ENCODE data around the gene GPRIN3. TPM values are rescaled to one million over a fixed set of nuclear protein-coding genes. Genes with fewer than 3 reads are reported as not detected.

Gene GPRIN3
- total RNA-seq, 1 experiment from 2014 or later: 7.6 TPM

GRCh38 chr4:89222170-89222569 lies 85.4 kb downstream of the GPRIN3 start:
- Mint-ChIP-seq H3K4me3 (ENCODE audit: low read depth, unreplicated experiment) (no peak overlapping the region), H3K9me3 (ENCODE audit: low read depth, unreplicated experiment) (no peaks in the 10 kb centered on the region), H3K4me1 (ENCODE audit: low read depth, unreplicated experiment) (peaks cover 21% of the 10 kb centered on the region), H3K36me3 (ENCODE audit: insufficient read depth, unreplicated experiment) (no peaks in the 10 kb centered on the region), H3K27me3 (ENCODE audit: unreplicated experiment) (no peaks in the 10 kb centered on the region), H3K27ac (ENCODE audit: unreplicated experiment) (peak overlapping the region; percentile 20)
- CTCF ChIA-PET: no interaction called here
- no TSS peak for BruUV-seq (replicated peaks)
- no peak for TF ChIP-seq CTCF (IDR thresholded peaks at IDR 0.05; ENCODE audit: unreplicated experiment)
- intact Hi-C loops (cut with micrococcal nuclease; ENCODE audit: unreplicated experiment): no loop called here
- no peak for DNase-seq

- BruUV-seq (replicated peaks): no TSS peak
- no peak for TF ChIP-seq CTCF (IDR thresholded peaks at IDR 0.05; ENCODE audit: unreplicated experiment)
- H3K4me1 Mint-ChIP-seq (ENCODE audit: low read depth, unreplicated experiment): peaks cover 13% of the 10 kb centered on the region
- H3K36me3 Mint-ChIP-seq (ENCODE audit: insufficient read depth, unreplicated experiment): no peaks in the 10 kb centered on the region
- H3K4me3 Mint-ChIP-seq (ENCODE audit: low read depth, unreplicated experiment): no peak overlapping the region
- no peak for DNase-seq
- no peak overlapping the region for H3K27ac Mint-ChIP-seq (ENCODE audit: unreplicated experiment)
- intact Hi-C loops (cut with micrococcal nuclease; ENCODE audit: unreplicated experiment): no loop called here
- H3K27me3 Mint-ChIP-seq (ENCODE audit: unreplicated experiment): no peaks in the 10 kb centered on the region
- H3K9me3 Mint-ChIP-seq (ENCODE audit: low read depth, unreplicated experiment): no peaks in the 10 kb centered on the region
- CTCF ChIA-PET: no interaction called here
Measured at GRCh38 chr4:89221167-89221867, 86.3 kb downstream of the GPRIN3 start.

- intact Hi-C loops (cut with micrococcal nuclease; ENCODE audit: unreplicated experiment): no loop called here
- no peak for DNase-seq
Measured at GRCh38 chr4:89218587-89218986, 89.0 kb downstream of the GPRIN3 start.

GRCh38 chr4:89217604-89218003 lies 90.0 kb downstream of the GPRIN3 start:
- intact Hi-C loops (cut with micrococcal nuclease; ENCODE audit: unreplicated experiment): no loop called here
- no peaks in the 10 kb centered on the region for H3K27me3 Mint-ChIP-seq (ENCODE audit: unreplicated experiment)
- TF ChIP-seq CTCF (IDR thresholded peaks at IDR 0.05; ENCODE audit: unreplicated experiment): no peak
- H3K36me3 Mint-ChIP-seq (ENCODE audit: insufficient read depth, unreplicated experiment): no peaks in the 10 kb centered on the region
- no peak overlapping the region for H3K27ac Mint-ChIP-seq (ENCODE audit: unreplicated experiment)
- peaks cover 7% of the 10 kb centered on the region for H3K4me1 Mint-ChIP-seq (ENCODE audit: low read depth, unreplicated experiment)
- no peak overlapping the region for H3K4me3 Mint-ChIP-seq (ENCODE audit: low read depth, unreplicated experiment)
- H3K9me3 Mint-ChIP-seq (ENCODE audit: low read depth, unreplicated experiment): no peaks in the 10 kb centered on the region
- no TSS peak for BruUV-seq (replicated peaks)
- DNase-seq: no peak
- CTCF ChIA-PET: interaction anchor here (1.0 kb wide), 1 partner anchor 41 kb away, joined by 8 read pairs; no protein-coding TSS in a partner anchor

More at GRCh38 chr4:89218587-89218986, 89.0 kb downstream of the GPRIN3 start:
- Mint-ChIP-seq H3K4me1 (ENCODE audit: low read depth, unreplicated experiment) (peaks cover 9% of the 10 kb centered on the region), H3K27me3 (ENCODE audit: unreplicated experiment) (no peaks in the 10 kb centered on the region), H3K9me3 (ENCODE audit: low read depth, unreplicated experiment) (no peaks in the 10 kb centered on the region), H3K4me3 (ENCODE audit: low read depth, unreplicated experiment) (no peak overlapping the region), H3K27ac (ENCODE audit: unreplicated experiment) (no peak overlapping the region), H3K36me3 (ENCODE audit: insufficient read depth, unreplicated experiment) (no peaks in the 10 kb centered on the region)
- no peak for TF ChIP-seq CTCF (IDR thresholded peaks at IDR 0.05; ENCODE audit: unreplicated experiment)
- CTCF ChIA-PET: no interaction called here
- BruUV-seq (replicated peaks): no TSS peak

All from Calu3 (cell line).